ENCODE measurements around the gene CD81. TPM values are rescaled to one million over a fixed set of nuclear protein-coding genes. Genes with fewer than 3 reads are reported as not detected.

CD81 gene
- total and polyA plus RNA-seq, 10 of the 15 experiments (the other 5 are each of a cell fraction or from before 2014, with no cell fraction given) = 2.0 to 145 (median 57.2) TPM

- H3K27ac ChIP-seq (ENCODE audit: control insufficient read depth, insufficient read depth) = no peak overlapping the region
- BruUV-seq (replicated peaks) = no TSS peak
These were observed 44.3 kb downstream of the CD81 start for GRCh38 chr11:2421226-2421994.

GRCh38 chr11:2421996-2422395 is 44.9 kb downstream of the CD81 start:
- CTCF ChIA-PET = interaction anchor here (1.7 to 9.5 kb wide), 3 partner anchors 112 to 228 kb away, joined by 8 to 271 read pairs (median 19); partner anchors contain the start of genes C11orf21 and TSPAN32
- Histone ChIP-seq H3K27ac (ENCODE audit: control insufficient read depth, insufficient read depth) (no peak overlapping the region), H3K9ac (ENCODE audit: control insufficient read depth, insufficient read depth, low read length) (no peak overlapping the region), H3K79me2 (ENCODE audit: control insufficient read depth, insufficient read depth, low read length) (no peaks in the 10 kb centered on the region), H4K20me1 (ENCODE audit: control insufficient read depth, insufficient read depth) (no peaks in the 10 kb centered on the region), H3K4me3 (no peak overlapping the region), H3K36me3 (ENCODE audit: control insufficient read depth in 2 of 2, insufficient read depth in 2 of 2, low read length in 1 of 2) (no peaks in the 10 kb centered on the region), H3K27me3 (replicated peaks in 1 of 2; ENCODE audit: control insufficient read depth in 2 of 2, insufficient read depth in 2 of 2, low read length in 1 of 2) (no peaks in the 10 kb centered on the region), H3K9me3 (replicated peaks; ENCODE audit: control insufficient read depth, insufficient read depth, low read length) (no peaks in the 10 kb centered on the region), H3K4me1 (ENCODE audit: control insufficient read depth, insufficient read depth, low read length) (no peaks in the 10 kb centered on the region), H2AFZ (ENCODE audit: control insufficient read depth, low read depth, low read length) (no peak overlapping the region), H3K4me2 (ENCODE audit: control insufficient read depth, insufficient read depth) (no peak overlapping the region)
- RAD21 ChIA-PET (ENCODE audit: unreplicated experiment) = interaction anchor here (7.3 kb wide), 1 partner anchor 118 kb away, joined by 187 read pairs; the partner anchor contains the start of genes C11orf21 and TSPAN32
- no peak for FAIRE-seq
- POLR2A ChIA-PET = no interaction called here
- 76% methylated on average over 15 of the region's 17 CpGs for WGBS (ENCODE audit: insufficient coverage, insufficient replicate concordance, low lambda C conversion rate, missing lambda C conversion rate)
- no TSS peak for BruUV-seq (replicated peaks)
- TF ChIP-seq NRF1 (conservative IDR thresholded peaks at IDR 0.05; ENCODE audit: low read depth, low read length) = no peak
- TF ChIP-seq FOXM1 (IDR thresholded peaks at IDR 0.05; ENCODE audit: low read depth, low read length) = no peak
- TF ChIP-seq, protein P1, sequence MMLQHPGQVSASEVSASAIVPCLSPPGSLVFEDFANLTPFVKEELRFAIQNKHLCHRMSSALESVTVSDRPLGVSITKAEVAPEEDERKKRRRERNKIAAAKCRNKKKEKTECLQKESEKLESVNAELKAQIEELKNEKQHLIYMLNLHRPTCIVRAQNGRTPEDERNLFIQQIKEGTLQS (IDR thresholded peaks at IDR 0.05; ENCODE audit: borderline replicate concordance, extremely low read depth, low read depth, low read length) = no peak
- TF ChIP-seq, protein P2, sequence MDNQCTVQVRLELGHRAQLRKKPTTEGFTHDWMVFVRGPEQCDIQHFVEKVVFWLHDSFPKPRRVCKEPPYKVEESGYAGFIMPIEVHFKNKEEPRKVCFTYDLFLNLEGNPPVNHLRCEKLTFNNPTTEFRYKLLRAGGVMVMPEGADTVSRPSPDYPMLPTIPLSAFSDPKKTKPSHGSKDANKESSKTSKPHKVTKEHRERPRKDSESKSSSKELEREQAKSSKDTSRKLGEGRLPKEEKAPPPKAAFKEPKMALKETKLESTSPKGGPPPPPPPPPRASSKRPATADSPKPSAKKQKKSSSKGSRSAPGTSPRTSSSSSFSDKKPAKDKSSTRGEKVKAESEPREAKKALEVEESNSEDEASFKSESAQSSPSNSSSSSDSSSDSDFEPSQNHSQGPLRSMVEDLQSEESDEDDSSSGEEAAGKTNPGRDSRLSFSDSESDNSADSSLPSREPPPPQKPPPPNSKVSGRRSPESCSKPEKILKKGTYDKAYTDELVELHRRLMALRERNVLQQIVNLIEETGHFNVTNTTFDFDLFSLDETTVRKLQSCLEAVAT (IDR thresholded peaks at IDR 0.05) = no peak
- SMC1A ChIA-PET (ENCODE audit: uncharacterized antibody, unreplicated experiment) = no interaction called here
- in situ Hi-C loops (cut with MboI) (no loop called here), intact Hi-C loops (cut with micrococcal nuclease; ENCODE audit: unreplicated experiment) (loop anchor here (10.0 kb wide), 1 partner anchor 63 kb away; no protein-coding TSS in a partner anchor)
- no peak for DNase-seq (ENCODE audit: low read depth, low spot score)
- ATAC-seq = no peak

More at GRCh38 chr11:2421226-2421994, 44.3 kb downstream of the CD81 start:
- H4K20me1 ChIP-seq (ENCODE audit: control insufficient read depth, insufficient read depth) = no peaks in the 10 kb centered on the region
- ChIA-PET POLR2A (no interaction called here), SMC1A (ENCODE audit: uncharacterized antibody, unreplicated experiment) (interaction anchor here (0.6 to 3.4 kb wide), 7 partner anchors 111 to 223 kb away, joined by 3 to 60 read pairs (median 4); no protein-coding TSS in a partner anchor), CTCF (interaction anchor here (0.6 to 9.5 kb wide), 17 partner anchors 22 to 467 kb away, joined by 3 to 271 read pairs (median 3); partner anchors contain the start of genes C11orf21 and TSPAN32), RAD21 (ENCODE audit: unreplicated experiment) (interaction anchor here (0.9 to 7.3 kb wide), 6 partner anchors 20 to 235 kb away, joined by 3 to 187 read pairs (median 5); partner anchors contain the start of genes C11orf21, TSPAN32 and TSSC4)
- no peak overlapping the region for H3K4me3 ChIP-seq
- H3K9ac ChIP-seq (ENCODE audit: control insufficient read depth, insufficient read depth, low read length) = no peak overlapping the region
- no peaks in the 10 kb centered on the region for H3K36me3 ChIP-seq (ENCODE audit: control insufficient read depth in 2 of 2, insufficient read depth in 2 of 2, low read length in 1 of 2)
- in situ Hi-C loops (cut with MboI) = no loop called here
- no peak for TF ChIP-seq NRF1 (conservative IDR thresholded peaks at IDR 0.05; ENCODE audit: low read depth, low read length)
- DNase-seq (ENCODE audit: low read depth, low spot score) (no peak), ATAC-seq (no peak), FAIRE-seq (no peak)
- no peaks in the 10 kb centered on the region for H3K4me1 ChIP-seq (ENCODE audit: control insufficient read depth, insufficient read depth, low read length)
- H3K9me3 ChIP-seq (replicated peaks; ENCODE audit: control insufficient read depth, insufficient read depth, low read length) = no peaks in the 10 kb centered on the region
- H3K27me3 ChIP-seq (replicated peaks in 1 of 2; ENCODE audit: control insufficient read depth in 2 of 2, insufficient read depth in 2 of 2, low read length in 1 of 2) = no peaks in the 10 kb centered on the region
- 31% methylated on average over 16 of the region's 19 CpGs for WGBS (ENCODE audit: insufficient coverage, insufficient replicate concordance, low lambda C conversion rate, missing lambda C conversion rate)
- intact Hi-C loops (cut with micrococcal nuclease; ENCODE audit: unreplicated experiment) = loop anchor here (10.0 kb wide), 1 partner anchor 63 kb away; no protein-coding TSS in a partner anchor
- H3K4me2 ChIP-seq (ENCODE audit: control insufficient read depth, insufficient read depth) = no peak overlapping the region
- no peaks in the 10 kb centered on the region for H3K79me2 ChIP-seq (ENCODE audit: control insufficient read depth, insufficient read depth, low read length)
- H2AFZ ChIP-seq (ENCODE audit: control insufficient read depth, low read depth, low read length) = no peak overlapping the region

All from GM12878 (cell line).